Midbrain (tissue), 1 donor: ENCODE data around the gene MAGEA10.
"Not testable (repeated sequence)": the region's sequence is repeated elsewhere in the genome, so short reads cannot be mapped to it uniquely, and the experiment has no call there.

Experiments
- DNase-seq: peaks from one replicate; lab custom pipeline; 2025; lab: John Stamatoyannopoulos, UW

MAGEA10 gene

GRCh38 chrX:152138388-152138784 lies at the start of gene MAGEA10:
Gene MAGEA10 (minus strand): TSS chrX:152138577. CDS start chrX:152135620, 2,957 bp downstream.
- no peak for DNase-seq

DNA sequence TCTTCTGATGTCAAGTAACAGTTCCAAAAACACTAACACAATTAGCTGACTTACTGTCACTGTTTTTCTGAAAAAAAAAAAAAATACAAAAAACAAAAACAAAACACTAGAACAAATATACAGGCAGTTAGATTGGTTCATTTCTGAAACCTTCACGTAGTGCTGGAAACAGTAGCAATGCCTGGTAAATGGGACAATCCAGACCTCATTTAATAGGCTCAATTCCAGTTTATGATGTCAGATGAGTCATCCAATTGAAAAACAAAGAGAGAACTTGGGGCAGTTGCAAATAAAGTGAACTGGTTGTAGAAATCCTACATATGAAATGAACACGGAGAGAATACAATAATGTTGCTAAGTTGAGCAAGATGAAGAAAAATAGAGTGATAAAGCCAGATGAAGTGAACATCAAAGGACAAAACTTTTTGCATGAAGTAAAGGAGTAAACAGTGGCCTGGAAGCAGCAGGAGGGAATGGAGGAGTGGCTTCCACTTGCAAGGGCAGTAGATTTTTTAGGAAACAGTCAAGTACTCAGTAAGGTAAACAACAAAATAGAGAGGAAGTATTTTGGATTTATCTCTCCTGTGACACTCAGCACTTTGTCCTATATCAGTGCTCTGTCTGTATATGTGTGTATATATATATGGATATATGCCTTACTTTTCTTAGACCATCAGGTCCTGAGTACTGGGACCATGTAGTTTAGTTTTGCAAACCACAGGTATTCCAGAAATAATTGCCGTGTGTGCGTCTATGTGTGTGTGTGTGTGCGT lies 39.3 kb upstream of the MAGEA10 start:
- no peak for DNase-seq

GRCh38 chrX:152177052-152177451 lies 38.7 kb upstream of the MAGEA10 start:
- DNase-seq = no peak

- DNase-seq = not testable (repeated sequence)
Observed at GRCh38 chrX:152175892-152176291, 37.5 kb upstream of the MAGEA10 start.

DNA sequence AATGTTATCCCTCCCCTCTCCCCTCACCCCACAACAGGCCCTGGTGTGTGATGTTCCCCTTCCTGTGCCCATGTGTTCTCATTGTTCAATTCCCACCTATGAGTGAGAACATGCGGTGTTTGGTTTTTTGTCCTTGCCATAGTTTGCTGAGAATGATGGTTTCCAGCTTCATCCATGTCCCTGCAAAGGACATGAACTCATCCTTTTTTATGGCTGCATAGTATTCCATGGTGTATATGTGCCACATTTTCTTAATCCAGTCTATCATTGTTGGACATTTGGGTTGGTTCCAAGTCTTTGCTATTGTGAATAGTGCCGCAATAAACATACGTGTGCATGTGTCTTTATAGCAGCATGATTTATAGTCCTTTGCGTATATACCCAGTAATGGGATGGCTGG lies 35.5 kb upstream of the MAGEA10 start:
- DNase-seq = not testable (repeated sequence)

DNA sequence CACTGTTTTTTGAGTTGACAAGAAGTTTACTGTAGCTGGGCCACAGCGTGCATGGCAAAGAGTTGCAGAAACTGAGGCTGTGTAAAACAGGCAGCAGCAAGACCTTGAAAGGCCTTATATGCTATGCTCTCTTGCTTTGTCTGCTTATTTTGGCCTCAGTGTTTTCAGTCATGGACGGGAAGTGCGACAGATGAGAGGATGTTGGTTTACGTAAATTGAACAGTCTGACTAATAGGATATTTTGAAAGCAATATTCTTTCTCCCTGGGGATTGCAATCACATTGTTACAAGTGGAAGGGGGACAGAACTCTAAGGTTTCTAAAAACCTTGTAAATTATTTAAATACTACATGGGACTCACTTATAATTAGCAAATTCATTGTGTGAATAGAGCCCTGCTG lies 32.2 kb upstream of the MAGEA10 start:
- DNase-seq = no peak

- no peak for DNase-seq
Observed at GRCh38 chrX:152165033-152165743, 26.8 kb upstream of the MAGEA10 start.

DNA sequence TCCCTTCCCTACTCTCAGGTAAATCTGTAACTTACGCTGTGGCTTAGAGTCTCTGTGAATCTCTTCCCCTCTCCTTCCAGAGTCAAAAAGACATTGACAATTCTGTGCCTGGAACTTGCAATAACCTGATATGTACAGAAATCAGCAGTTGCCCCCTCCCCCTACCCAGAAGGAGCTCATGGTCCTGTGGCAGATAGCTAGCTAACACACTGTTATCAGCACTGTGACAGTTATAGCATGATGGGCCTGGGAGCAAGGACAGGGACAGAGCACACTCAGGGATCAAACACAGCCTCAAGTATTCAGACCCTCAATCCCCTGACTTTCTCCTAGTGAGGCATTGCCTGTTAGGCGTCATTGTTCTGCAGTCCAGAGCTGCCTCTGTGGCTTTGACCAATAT lies 18.7 kb upstream of the MAGEA10 start:
- DNase-seq = no peak

- DNase-seq = no peak
Observed at GRCh38 chrX:152155766-152156310, 17.5 kb upstream of the MAGEA10 start.

DNA sequence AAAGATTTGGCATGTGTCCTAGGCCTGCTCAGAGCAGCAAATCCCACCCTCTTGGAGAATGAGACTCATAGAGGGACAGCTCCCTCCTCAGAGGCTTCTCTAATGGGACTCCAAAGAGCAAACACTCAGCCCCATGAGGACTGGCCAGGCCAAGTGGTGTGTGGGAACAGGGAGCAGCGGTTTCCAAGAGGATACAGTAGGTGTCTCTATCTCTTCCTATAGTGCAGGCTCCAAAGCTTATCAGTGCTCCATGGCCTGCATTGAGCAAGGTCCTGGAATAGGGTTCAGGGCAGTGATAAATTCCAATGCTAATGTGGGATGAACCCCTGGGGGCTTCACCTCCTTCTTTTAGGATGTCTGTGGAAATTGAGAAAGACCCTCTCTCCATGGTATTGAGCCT lies 15.7 kb upstream of the MAGEA10 start:
- DNase-seq = no peak

- no peak for DNase-seq
Observed at GRCh38 chrX:152151256-152151655, 12.9 kb upstream of the MAGEA10 start.

GRCh38 chrX:152149648-152150047 lies 11.3 kb upstream of the MAGEA10 start:
- DNase-seq = no peak

DNA sequence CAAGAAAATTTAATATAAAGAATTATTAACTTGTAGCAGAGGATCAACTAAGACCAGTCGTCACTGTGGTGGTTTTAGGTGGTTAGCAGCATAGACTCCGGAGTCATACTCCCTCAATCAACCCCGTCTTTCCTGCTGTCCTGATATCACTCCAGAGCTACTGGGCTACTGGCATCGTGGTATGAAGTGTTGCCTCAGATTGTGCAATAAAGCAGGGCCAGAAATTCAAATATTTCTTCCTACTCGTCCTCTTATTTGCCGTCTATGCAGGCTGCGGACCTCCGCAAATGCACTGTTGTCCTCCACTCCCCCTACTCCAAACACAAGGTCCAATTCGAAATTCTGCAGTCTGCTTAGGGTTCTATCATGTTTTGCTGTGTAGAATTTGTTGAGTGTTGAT lies 1.2 kb upstream of the MAGEA10 start:
- no peak for DNase-seq

GRCh38 chrX:152137771-152138387 lies 498 bp downstream of the MAGEA10 start:
- DNase-seq = no peak

- DNase-seq = no peak
Observed at GRCh38 chrX:152136312-152136711, 2.1 kb downstream of the MAGEA10 start.

DNA sequence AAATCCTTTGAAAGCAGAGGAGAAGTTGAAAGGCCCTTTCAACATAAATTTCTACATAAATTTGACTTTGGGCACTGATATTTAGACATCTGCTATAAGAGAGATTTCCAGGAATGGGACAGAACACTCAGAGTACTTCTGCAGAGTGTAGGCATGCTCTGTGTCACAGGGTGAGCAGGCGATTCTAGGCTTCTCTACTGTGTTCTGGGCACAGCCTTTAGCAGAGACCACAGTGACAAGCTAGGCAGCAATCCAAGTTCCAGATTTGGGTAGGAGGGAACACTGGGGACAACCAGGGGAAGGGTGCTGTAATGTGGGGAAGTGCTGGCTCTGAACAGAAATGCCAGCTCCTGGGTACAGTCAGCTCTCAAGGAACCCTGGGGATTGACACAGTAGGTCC lies 6.9 kb downstream of the MAGEA10 start:
- DNase-seq = no peak

- DNase-seq = not testable (repeated sequence)
Observed at GRCh38 chrX:152129069-152129844, 9.1 kb downstream of the MAGEA10 start.

- DNase-seq = no peak
Observed at GRCh38 chrX:152117305-152117704, 21.1 kb downstream of the MAGEA10 start.

GRCh38 chrX:152108527-152108926 lies 29.9 kb downstream of the MAGEA10 start:
- no peak for DNase-seq

GRCh38 chrX:152103866-152104265 lies 34.5 kb downstream of the MAGEA10 start:
- DNase-seq = no peak

DNA sequence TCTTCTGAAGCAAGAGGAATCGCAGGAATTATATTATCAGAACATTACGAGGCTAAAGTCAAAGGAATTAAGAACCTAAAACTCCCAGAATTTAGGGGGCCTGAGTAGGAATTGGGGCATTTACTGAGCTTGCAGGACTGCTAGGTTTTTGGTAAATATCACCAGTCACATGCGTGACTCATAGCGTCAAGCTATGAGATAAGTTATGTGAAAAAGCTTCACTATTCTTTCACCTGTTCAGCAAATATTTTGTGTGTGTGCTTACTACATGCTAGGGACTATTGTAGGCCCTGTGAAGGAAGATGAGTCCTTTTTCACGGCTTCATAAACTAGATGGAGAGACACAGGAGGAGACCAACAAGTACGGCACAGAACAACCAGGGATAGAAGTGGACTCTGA lies 52.2 kb downstream of the MAGEA10 start:
- DNase-seq = no peak
